Caco-2 (cell line): ENCODE results near the gene MTLN. TPM values are rescaled to one million over a fixed set of nuclear protein-coding genes. Genes with fewer than 3 reads are reported as not detected.

Experiments
- BruUV-seq: library from RNA; stranded (reverse); fragments of 400-500 nt; replicated peaks from 2 replicates; lab custom pipeline; 2021; lab: Mats Ljungman, UMichigan
- CTCF ChIA-PET: fragments of 300-600 bp; sonication (Branson Sonifier 250); formaldehyde crosslinking; loops from one replicate; lab custom pipeline; 2022; ENCODE audit warnings: antibody characterized with exemption; lab: Charles Lee
- POLR2A ChIA-PET: fragments of 300-600 bp; sonication (Branson Sonifier 250); formaldehyde crosslinking; loops from one replicate; lab custom pipeline; 2022; ENCODE audit warnings: antibody characterized with exemption; lab: Charles Lee
- DNase-seq, 2 experiments: peaks; one replicate each; pipeline versions ENCODE4 v3.0.0 to v3.0.0-alpha.2; 2020 to 2022
- H3K27me3 ChIP-seq: replicated peaks from 2 replicates; pipeline ENCODE4 v1.6.0; 2011; ENCODE audit warnings: low read length; ENCODE audit not compliant: control insufficient read depth, insufficient read depth
- H3K36me3 ChIP-seq: 2 replicates; pipeline ENCODE4 v1.5.1; 2011; ENCODE audit warnings: low read length; ENCODE audit not compliant: control insufficient read depth, insufficient read depth
- H3K4me1 ChIP-seq: fragments of 250-450 bp; sonication (Bioruptor Pico); 2 replicates; pipeline ENCODE4 v1.5.1; 2020; ENCODE audit warnings: mild to moderate bottlenecking
- H3K4me3 ChIP-seq: 2 replicates; pipeline ENCODE4 v1.5.1; 2011; ENCODE audit warnings: low read depth, mild to moderate bottlenecking, control low read depth, low read length
- H3K9me3 ChIP-seq: fragments of 250-450 bp; sonication (Bioruptor Pico); 2 replicates; pipeline ENCODE4 v1.5.1; 2020; ENCODE audit warnings: mild to moderate bottlenecking, moderate library complexity
- H3K27ac Mint-ChIP-seq: one replicate; pipeline ENCODE4 v1.8.0; 2022; ENCODE audit warnings: mixed read lengths; ENCODE audit not compliant: unreplicated experiment
- H3K27me3 Mint-ChIP-seq: one replicate; pipeline ENCODE4 v1.8.0; 2022; ENCODE audit warnings: mixed read lengths; ENCODE audit not compliant: insufficient read depth, unreplicated experiment
- H3K36me3 Mint-ChIP-seq: one replicate; pipeline ENCODE4 v1.8.0; 2022; ENCODE audit warnings: mild to moderate bottlenecking, mixed read lengths; ENCODE audit not compliant: insufficient read depth, unreplicated experiment
- H3K4me1 Mint-ChIP-seq: one replicate; pipeline ENCODE4 v1.8.0; 2022; ENCODE audit warnings: low read depth, mixed read lengths; ENCODE audit not compliant: unreplicated experiment
- H3K4me3 Mint-ChIP-seq: one replicate; pipeline ENCODE4 v1.8.0; 2022; ENCODE audit warnings: mild to moderate bottlenecking, moderate library complexity, mixed read lengths; ENCODE audit not compliant: unreplicated experiment
- H3K9me3 Mint-ChIP-seq: one replicate; pipeline ENCODE4 v1.8.0; 2022; ENCODE audit warnings: mixed read lengths; ENCODE audit not compliant: unreplicated experiment
- intact Hi-C: fragments of 100-400 bp; cut with micrococcal nuclease; formaldehyde crosslinking; loops from one replicate; pipeline ENCODE4 v1.10.0; 2022; ENCODE audit not compliant: unreplicated experiment
- total RNA-seq: library from RNA; stranded (reverse); gene quantifications from 2 replicates; pipeline ENCODE4 v1.2.3, GENCODE V29; 2022
- TF ChIP-seq, protein P1 (sequence below), 2 experiments: fragments of 200-600 bp in 1 of 2; IDR thresholded peaks; 1 replicate in 1 of 2; 2 replicates in 1 of 2; pipeline versions ENCODE4 v1.5.1 to v1.8.0; 2011 to 2022; ENCODE audit warnings: antibody characterized with exemption in 1 of 2, control low read depth in 1 of 2, inconsistent platforms in 1 of 2, low read depth in 1 of 2, low read length in 1 of 2, mild to moderate bottlenecking in 1 of 2, moderate library complexity in 1 of 2; ENCODE audit not compliant: insufficient read depth in 1 of 2, severe bottlenecking in 1 of 2, unreplicated experiment in 1 of 2

MTLN gene
- total RNA-seq, 1 experiment from 2014 or later = 48.7 TPM

DNA sequence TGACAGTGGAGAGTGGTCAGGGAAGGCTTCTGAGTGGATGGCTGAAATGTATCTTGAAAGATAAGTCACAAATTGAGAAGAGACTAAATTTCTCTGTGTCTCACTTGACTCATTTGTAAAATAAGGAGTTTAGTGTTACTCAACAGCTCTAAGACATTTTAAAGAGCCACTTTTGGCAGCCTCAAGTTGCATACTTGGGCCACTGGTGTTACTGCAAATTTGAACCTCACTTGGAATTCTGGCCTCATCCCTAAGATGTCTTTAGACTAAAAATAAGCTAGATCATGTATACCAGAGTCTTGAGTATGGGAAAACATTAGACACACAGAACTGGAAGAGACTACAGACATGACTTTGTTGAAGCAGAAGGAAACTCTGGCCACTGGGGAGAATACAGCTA lies 4.5 kb upstream of the MTLN start:
- TF ChIP-seq, protein P1, sequence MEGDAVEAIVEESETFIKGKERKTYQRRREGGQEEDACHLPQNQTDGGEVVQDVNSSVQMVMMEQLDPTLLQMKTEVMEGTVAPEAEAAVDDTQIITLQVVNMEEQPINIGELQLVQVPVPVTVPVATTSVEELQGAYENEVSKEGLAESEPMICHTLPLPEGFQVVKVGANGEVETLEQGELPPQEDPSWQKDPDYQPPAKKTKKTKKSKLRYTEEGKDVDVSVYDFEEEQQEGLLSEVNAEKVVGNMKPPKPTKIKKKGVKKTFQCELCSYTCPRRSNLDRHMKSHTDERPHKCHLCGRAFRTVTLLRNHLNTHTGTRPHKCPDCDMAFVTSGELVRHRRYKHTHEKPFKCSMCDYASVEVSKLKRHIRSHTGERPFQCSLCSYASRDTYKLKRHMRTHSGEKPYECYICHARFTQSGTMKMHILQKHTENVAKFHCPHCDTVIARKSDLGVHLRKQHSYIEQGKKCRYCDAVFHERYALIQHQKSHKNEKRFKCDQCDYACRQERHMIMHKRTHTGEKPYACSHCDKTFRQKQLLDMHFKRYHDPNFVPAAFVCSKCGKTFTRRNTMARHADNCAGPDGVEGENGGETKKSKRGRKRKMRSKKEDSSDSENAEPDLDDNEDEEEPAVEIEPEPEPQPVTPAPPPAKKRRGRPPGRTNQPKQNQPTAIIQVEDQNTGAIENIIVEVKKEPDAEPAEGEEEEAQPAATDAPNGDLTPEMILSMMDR (IDR thresholded peaks at IDR 0.05; ENCODE audit: insufficient read depth in 1 of 2, low read depth in 1 of 2, low read length in 1 of 2, severe bottlenecking in 1 of 2, unreplicated experiment in 1 of 2) = no peak
- peaks cover 9% of the 10 kb centered on the region for H3K9me3 ChIP-seq
- H3K4me3 Mint-ChIP-seq = no peak overlapping the region
- no peak overlapping the region for H3K4me3 ChIP-seq
- H3K27me3 ChIP-seq = no peaks in the 10 kb centered on the region
- no peak for DNase-seq
- intact Hi-C loops = no loop called here
- peaks cover 11% of the 10 kb centered on the region for H3K9me3 Mint-ChIP-seq
- no peaks in the 10 kb centered on the region for H3K36me3 ChIP-seq
- ChIA-PET CTCF (no interaction called here), POLR2A (no interaction called here)
- H3K27me3 Mint-ChIP-seq = peaks cover 2% of the 10 kb centered on the region
- no peaks in the 10 kb centered on the region for H3K4me1 ChIP-seq
- H3K4me1 Mint-ChIP-seq = no peaks in the 10 kb centered on the region
- no peak overlapping the region for H3K27ac Mint-ChIP-seq
- H3K36me3 Mint-ChIP-seq = no peaks in the 10 kb centered on the region
- BruUV-seq = no TSS peak

DNA sequence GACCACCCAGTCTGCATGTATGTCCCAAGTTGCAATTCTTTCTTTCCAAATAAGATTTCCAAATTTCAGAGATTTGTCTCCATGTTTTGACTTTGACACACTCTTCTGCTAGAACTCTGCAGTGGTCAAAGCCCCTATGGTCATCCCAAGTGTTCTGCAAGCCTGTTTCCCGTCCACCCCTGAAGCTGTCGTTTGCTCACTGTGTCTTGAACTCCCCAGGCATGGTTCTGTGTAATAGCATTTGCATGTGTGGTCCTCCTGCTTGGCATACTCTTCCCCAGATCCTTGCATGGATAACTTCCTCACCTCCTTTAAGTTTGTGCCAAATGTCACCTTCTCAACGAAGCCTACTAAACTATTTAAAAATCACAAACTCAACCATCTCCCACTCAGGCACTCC lies 3.9 kb upstream of the MTLN start:
- H3K27me3 ChIP-seq = no peaks in the 10 kb centered on the region
- Mint-ChIP-seq H3K4me1 (no peaks in the 10 kb centered on the region), H3K27me3 (peaks cover 2% of the 10 kb centered on the region), H3K9me3 (peaks cover 11% of the 10 kb centered on the region), H3K4me3 (no peak overlapping the region), H3K36me3 (no peaks in the 10 kb centered on the region), H3K27ac (no peak overlapping the region)
- no peak overlapping the region for H3K4me3 ChIP-seq
- H3K9me3 ChIP-seq = peaks cover 9% of the 10 kb centered on the region; the same call in 1 of the 2 replicates
- intact Hi-C loops = no loop called here
- DNase-seq = no peak
- peaks cover 4% of the 10 kb centered on the region; the same call in 1 of the 2 replicates for H3K4me1 ChIP-seq
- no TSS peak for BruUV-seq
- CTCF ChIA-PET = no interaction called here
- TF ChIP-seq, protein P1 (IDR thresholded peaks at IDR 0.05; ENCODE audit: insufficient read depth in 1 of 2, low read depth in 1 of 2, low read length in 1 of 2, severe bottlenecking in 1 of 2, unreplicated experiment in 1 of 2) = no peak
- POLR2A ChIA-PET = no interaction called here
- H3K36me3 ChIP-seq = no peaks in the 10 kb centered on the region

DNA sequence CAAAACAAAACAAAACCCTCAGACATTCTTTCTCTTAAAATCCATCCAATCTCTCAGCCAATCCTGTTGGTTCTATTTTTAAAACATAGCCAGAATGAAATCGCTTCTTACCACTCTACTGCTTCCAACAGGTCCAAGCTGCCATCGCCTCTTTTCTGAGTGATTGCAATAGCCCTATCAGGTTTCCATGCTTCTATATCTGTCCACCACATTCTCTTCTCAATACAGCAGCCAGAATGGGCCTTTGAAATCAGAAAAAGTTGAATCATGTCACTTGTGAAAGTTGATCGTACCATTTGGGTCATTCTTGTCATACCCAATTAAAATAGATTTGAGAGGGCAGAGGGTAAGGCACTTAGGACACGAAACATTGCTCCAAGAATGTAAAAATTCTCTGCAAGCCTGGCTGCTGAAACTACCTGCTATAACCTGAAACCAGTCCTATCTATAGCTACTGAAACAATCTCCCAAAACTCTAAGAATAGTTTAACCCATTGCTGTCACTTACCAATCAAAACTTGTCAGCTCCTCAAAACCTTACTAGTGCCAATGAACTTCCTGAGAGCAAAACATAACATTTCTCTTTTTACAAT lies 3.3 kb upstream of the MTLN start:
- Histone ChIP-seq H3K4me1 (peaks cover 6% of the 10 kb centered on the region; the same call in 1 of the 2 replicates), H3K9me3 (peaks cover 9% of the 10 kb centered on the region; the same call in 1 of the 2 replicates), H3K27me3 (no peaks in the 10 kb centered on the region), H3K4me3 (no peak overlapping the region), H3K36me3 (no peaks in the 10 kb centered on the region)
- no peaks in the 10 kb centered on the region for H3K36me3 Mint-ChIP-seq
- H3K9me3 Mint-ChIP-seq = peaks cover 11% of the 10 kb centered on the region
- H3K27me3 Mint-ChIP-seq = peaks cover 2% of the 10 kb centered on the region
- intact Hi-C loops = no loop called here
- no peak overlapping the region for H3K27ac Mint-ChIP-seq
- H3K4me1 Mint-ChIP-seq = no peaks in the 10 kb centered on the region
- no TSS peak for BruUV-seq
- DNase-seq = no peak
- ChIA-PET POLR2A (no interaction called here), CTCF (no interaction called here)
- TF ChIP-seq, protein P1 (IDR thresholded peaks at IDR 0.05; ENCODE audit: insufficient read depth in 1 of 2, low read depth in 1 of 2, low read length in 1 of 2, severe bottlenecking in 1 of 2, unreplicated experiment in 1 of 2) = no peak
- no peak overlapping the region for H3K4me3 Mint-ChIP-seq
